Esophagus squamous epithelium (tissue), 5 donors: Measurements from ENCODE around the gene ADAM19. TPM values are rescaled to one million over a fixed set of nuclear protein-coding genes. Genes with fewer than 3 reads are reported as not detected.

Experiments used
- DNase-seq: peaks from one replicate; lab custom pipeline; 2025; lab: John Stamatoyannopoulos, UW
- H3K27ac ChIP-seq, 4 donors: fragments of 200-600 bp; sonication (generic); one replicate each; pipeline ENCODE4 v1.5.1; 2016 to 2019; ENCODE audit warnings: mild to moderate bottlenecking in 1 of 4
- H3K27me3 ChIP-seq, 4 donors: fragments of 200-600 bp; sonication (generic); 1 replicate in 3 of 4; 2 replicates in 1 of 4; pipeline versions ENCODE4 v1.5.1 to v1.6.0; 2017 to 2021; ENCODE audit warnings: antibody characterized with exemption in 1 of 4
- H3K36me3 ChIP-seq, 3 donors: fragments of 200-600 bp; sonication (generic); one replicate each; pipeline ENCODE4 v1.5.1; 2016 to 2019
- H3K4me1 ChIP-seq, 3 donors: fragments of 200-600 bp; sonication (generic); one replicate each; pipeline ENCODE4 v1.5.1; 2017 to 2019
- H3K4me3 ChIP-seq, 4 donors: fragments of 200-600 bp; sonication (generic); 1 replicate in 3 of 4; 2 replicates in 1 of 4; pipeline ENCODE4 v1.5.1; 2016 to 2019; ENCODE audit warnings: mild to moderate bottlenecking in 2 of 4, moderate library complexity in 1 of 4
- H3K9me3 ChIP-seq, 3 donors: fragments of 200-600 bp; sonication (generic); one replicate each; pipeline ENCODE4 v1.5.1; 2016 to 2019
- CTCF ChIP-seq, 6 experiments: fragments of 450-650 bp in 4 of 6; fragments of 200-600 bp in 2 of 6; sonication (generic) in 2 of 6; IDR thresholded peaks; one replicate each; pipeline ENCODE4 v1.5.1; 2016 to 2019; ENCODE audit warnings: antibody characterized with exemption in 6 of 6, mild to moderate bottlenecking in 4 of 6, moderate library complexity in 4 of 6
- POLR2A ChIP-seq, 4 donors: fragments of 450-650 bp; IDR thresholded peaks; one replicate each; pipeline ENCODE4 v1.6.1; 2017; ENCODE audit warnings: antibody characterized with exemption in 4 of 4, mild to moderate bottlenecking in 4 of 4, moderate library complexity in 3 of 4
- WGBS, 2 donors: methylation state at CpG; one replicate each; pipeline ENCODE4 v1.1.5; 2018; 5-methylcytosine and 5-hydroxymethylcytosine counted together
- intact Hi-C: fragments of 100-400 bp; cut with DNase I; formaldehyde crosslinking; loops from one replicate; pipeline ENCODE4 v1.15.0; 2022
- total RNA-seq, 4 donors: library from RNA; depleted of rRNA; stranded (reverse); fragments of >200 nt; gene quantifications; one replicate each; pipeline ENCODE4 v1.1.0, GENCODE V29; 2016
- donor health status: DM: yes; HTN: yes; CAD: no.

ADAM19 gene
- total RNA-seq, 4 donors from 2014 or later, result 1.9 to 11.6 (median 4.3) TPM

- H3K27me3 ChIP-seq, result no peaks in the 10 kb centered on the region
- no peaks in the 10 kb centered on the region for H3K9me3 ChIP-seq
- H3K27ac ChIP-seq, result peak overlapping the region; percentile 55 to 87 (median 84)
- peaks cover 0 to 3% (median 0%) of the 10 kb centered on the region in 3 donors for H3K36me3 ChIP-seq
- peak; percentile 25 for DNase-seq
- peaks cover 30 to 67% (median 33%) of the 10 kb centered on the region in 3 donors for H3K4me1 ChIP-seq
- intact Hi-C loops, result no loop called here
- WGBS, 2 donors, result 9 to 25% methylated on average over 2 to 9 of the region's 9 CpGs
- no peak for TF ChIP-seq CTCF (IDR thresholded peaks at IDR 0.05)
- TF ChIP-seq POLR2A (IDR thresholded peaks at IDR 0.05), result no peak
- no peak overlapping the region for H3K4me3 ChIP-seq
These were observed 63.6 kb downstream of the ADAM19 start for GRCh38 chr5:157511651-157512644.

- Histone ChIP-seq H3K4me3 (no peak overlapping the region), H3K4me1 (peaks cover 23 to 58% (median 25%) of the 10 kb centered on the region in 3 donors), H3K27me3 (no peaks in the 10 kb centered on the region), H3K9me3 (no peaks in the 10 kb centered on the region), H3K36me3 (peaks cover 0 to 3% (median 0%) of the 10 kb centered on the region in 3 donors), H3K27ac (peak overlapping the region; percentile 55 to 87 (median 84))
- no peak for DNase-seq
- WGBS, 2 donors, result 72 to 74% methylated on average over 5 of the region's 5 CpGs
- intact Hi-C loops, result no loop called here
- TF ChIP-seq CTCF (IDR thresholded peaks at IDR 0.05), result no peak
- TF ChIP-seq POLR2A (IDR thresholded peaks at IDR 0.05), result no peak
These were observed 64.9 kb downstream of the ADAM19 start for GRCh38 chr5:157510682-157511081.

- Histone ChIP-seq H3K4me3 (no peak overlapping the region), H3K9me3 (no peaks in the 10 kb centered on the region), H3K36me3 (peaks cover 0 to 3% (median under 1%) of the 10 kb centered on the region in 3 donors), H3K27me3 (no peaks in the 10 kb centered on the region), H3K27ac (peak overlapping the region in 2 of 4 donors; percentile 0 to 83), H3K4me1 (peaks cover 23 to 52% (median 25%) of the 10 kb centered on the region in 3 donors)
- TF ChIP-seq CTCF (IDR thresholded peaks at IDR 0.05) (no peak), POLR2A (IDR thresholded peaks at IDR 0.05) (no peak)
- DNase-seq, result no peak
- intact Hi-C loops, result no loop called here
These were observed 66.0 kb downstream of the ADAM19 start for GRCh38 chr5:157509587-157509986.

GRCh38 chr5:157509093-157509492, 66.5 kb downstream of the ADAM19 start:
- intact Hi-C loops, result no loop called here
- DNase-seq, result no peak
- peaks cover 0 to 5% (median 3%) of the 10 kb centered on the region in 3 donors for H3K36me3 ChIP-seq
- WGBS, 2 donors, result 91 to 93% methylated on average over 7 to 9 of the region's 9 CpGs
- H3K9me3 ChIP-seq, result no peaks in the 10 kb centered on the region
- H3K4me1 ChIP-seq, result peaks cover 23 to 52% (median 25%) of the 10 kb centered on the region in 3 donors
- H3K4me3 ChIP-seq, result no peak overlapping the region
- H3K27ac ChIP-seq, result peak overlapping the region in 3 of 4 donors; percentile 0 to 34 (median 8)
- H3K27me3 ChIP-seq, result no peaks in the 10 kb centered on the region
- TF ChIP-seq CTCF (IDR thresholded peaks at IDR 0.05) (no peak), POLR2A (IDR thresholded peaks at IDR 0.05) (no peak)
